H4 (cell line): ENCODE results near the gene SMAP2. TPM values are rescaled to one million over a fixed set of nuclear protein-coding genes. Genes with fewer than 3 reads are reported as not detected.
"Not testable (repeated sequence)": the region's sequence is repeated elsewhere in the genome, so short reads cannot be mapped to it uniquely, and the experiment has no call there.

Experiments
- DNase-seq: peaks from one replicate; pipeline ENCODE4 v3.0.0-alpha.2; 2015; ENCODE audit warnings: low spot score
- total RNA-seq: library from RNA; depleted of rRNA; stranded (reverse); fragments of >200 nt; shearing (Covaris generic); gene quantifications from 2 replicates; pipeline ENCODE4 v1.2.3, GENCODE V29; 2014

The SMAP2 gene
- total RNA-seq, 1 experiment from 2014 or later: 23.1 TPM

GRCh38 chr1:40372658-40373322 lies 737 bp upstream of the SMAP2 start:
- DNase-seq: no peak

- no peak for DNase-seq
Measured at GRCh38 chr1:40377512-40377911, 4.0 kb downstream of the SMAP2 start.

GRCh38 chr1:40379785-40380452 lies 6.4 kb downstream of the SMAP2 start:
- DNase-seq: peak; percentile 47

GRCh38 chr1:40380817-40381216 lies 7.3 kb downstream of the SMAP2 start:
- DNase-seq: no peak

GRCh38 chr1:40381268-40382107 lies 8.0 kb downstream of the SMAP2 start:
- no peak for DNase-seq

GRCh38 chr1:40382108-40382460 lies 8.6 kb downstream of the SMAP2 start:
- no peak for DNase-seq

GRCh38 chr1:40382601-40383000 lies 9.1 kb downstream of the SMAP2 start:
- DNase-seq: no peak

- no peak for DNase-seq
Measured at GRCh38 chr1:40383095-40383487, 9.6 kb downstream of the SMAP2 start.

- DNase-seq: no peak
Measured at GRCh38 chr1:40383488-40384412, 10.2 kb downstream of the SMAP2 start.

GRCh38 chr1:40384413-40384762 lies 10.9 kb downstream of the SMAP2 start:
- DNase-seq: no peak

GRCh38 chr1:40384887-40385286 lies 11.4 kb downstream of the SMAP2 start:
- no peak for DNase-seq

- no peak for DNase-seq
Measured at GRCh38 chr1:40385437-40386358, 12.2 kb downstream of the SMAP2 start.

- DNase-seq: no peak
Measured at GRCh38 chr1:40386359-40386723, 12.8 kb downstream of the SMAP2 start.

- DNase-seq: no peak
Measured at GRCh38 chr1:40386796-40387195, 13.3 kb downstream of the SMAP2 start.

GRCh38 chr1:40387381-40388306 lies 14.1 kb downstream of the SMAP2 start:
- DNase-seq: not testable (repeated sequence)

- not testable (repeated sequence) for DNase-seq
Measured at GRCh38 chr1:40388456-40389321, 15.2 kb downstream of the SMAP2 start.

- no peak for DNase-seq
Measured at GRCh38 chr1:40389322-40389803, 15.8 kb downstream of the SMAP2 start.

- DNase-seq: peak; percentile 76
Measured at GRCh38 chr1:40389871-40390560, 16.5 kb downstream of the SMAP2 start.
